HFF-Myc (cell line): ENCODE results near the gene PNLDC1.
"Not testable (repeated sequence)": the region's sequence is repeated elsewhere in the genome, so short reads cannot be mapped to it uniquely, and the experiment has no call there.

Source experiments
- DNase-seq: peaks from one replicate; pipeline ENCODE4 v3.0.0-alpha.2; 2011; ENCODE audit warnings: low read depth; ENCODE audit errors: extremely low read depth
- H3K4me3 ChIP-seq: replicated peaks from 2 replicates; pipeline ENCODE4 v1.5.1; 2011; ENCODE audit warnings: low read depth, mild to moderate bottlenecking, control low read depth, low read length
- CTCF ChIP-seq: IDR thresholded peaks from 2 replicates; pipeline ENCODE4 v1.5.1; 2012; ENCODE audit warnings: mild to moderate bottlenecking, low read depth, low read length, control low read depth; ENCODE audit errors: missing control alignments

The PNLDC1 gene

GRCh38 chr6:159807150-159807858, 7.2 kb downstream of the PNLDC1 start:
- TF ChIP-seq CTCF, result no peak
- no peak overlapping the region for H3K4me3 ChIP-seq
- DNase-seq, result no peak

- no peak for DNase-seq
- TF ChIP-seq CTCF, result no peak
- H3K4me3 ChIP-seq, result no peak overlapping the region
Observed at GRCh38 chr6:159808647-159809046, 8.6 kb downstream of the PNLDC1 start.

GRCh38 chr6:159809149-159809548, 9.1 kb downstream of the PNLDC1 start:
- no peak for DNase-seq
- no peak overlapping the region for H3K4me3 ChIP-seq
- no peak for TF ChIP-seq CTCF

GRCh38 chr6:159813781-159814180, 13.7 kb downstream of the PNLDC1 start:
- no peak for DNase-seq
- no peak overlapping the region for H3K4me3 ChIP-seq
- TF ChIP-seq CTCF, result no peak

- TF ChIP-seq CTCF, result no peak
- no peak for DNase-seq
- no peak overlapping the region for H3K4me3 ChIP-seq
Observed at GRCh38 chr6:159815410-159815809, 15.3 kb downstream of the PNLDC1 start.

- DNase-seq, H3K4me3 ChIP-seq: not testable (repeated sequence)
Observed at GRCh38 chr6:159816775-159817174, 16.7 kb downstream of the PNLDC1 start.

- TF ChIP-seq CTCF, result no peak
- H3K4me3 ChIP-seq, result no peak overlapping the region
- no peak for DNase-seq
Observed at GRCh38 chr6:159817951-159818739, 18.1 kb downstream of the PNLDC1 start.
